GM19240 (cell line): Measurements from ENCODE around the gene BCAS4.
"Not testable (repeated sequence)": the region's sequence is repeated elsewhere in the genome, so short reads cannot be mapped to it uniquely, and the experiment has no call there.

Experiments
- DNase-seq: peaks from one replicate; pipeline ENCODE4 v3.0.0; 2011; ENCODE audit warnings: low spot score; ENCODE audit not compliant: insufficient read length

BCAS4 gene

GRCh38 chr20:50874758-50875665 lies 80.2 kb downstream of the BCAS4 start:
- DNase-seq = no peak

DNA sequence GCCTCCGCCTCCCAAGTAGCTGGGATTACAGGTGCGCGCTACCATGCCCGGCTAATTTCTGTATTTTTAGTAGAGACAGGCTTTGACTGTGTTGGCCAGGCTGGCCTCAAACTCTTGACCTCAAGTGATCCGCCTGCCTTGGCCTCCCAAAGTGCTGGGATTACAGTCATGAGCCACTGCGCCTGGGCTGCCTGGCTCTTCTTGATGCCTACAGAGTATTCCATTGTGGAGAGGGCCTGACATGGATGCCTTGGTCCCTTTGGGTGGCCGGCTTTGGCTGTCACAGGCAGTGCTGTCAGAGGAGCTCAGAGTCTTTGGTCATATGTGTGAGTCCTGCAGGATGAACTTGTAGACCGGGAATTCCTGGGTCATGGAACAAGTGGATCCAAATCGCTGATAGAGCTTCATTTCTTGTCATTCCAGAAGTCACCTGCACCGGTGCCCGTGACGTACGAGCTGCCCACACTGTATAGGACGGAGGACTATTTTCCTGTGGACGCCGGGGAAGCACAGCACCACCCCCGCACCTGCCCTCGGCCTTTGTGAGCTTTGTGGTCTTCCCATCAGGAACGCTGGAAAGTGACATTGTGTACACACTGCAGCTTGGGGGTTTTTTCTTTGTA lies 81.3 kb downstream of the BCAS4 start:
- no peak for DNase-seq

DNA sequence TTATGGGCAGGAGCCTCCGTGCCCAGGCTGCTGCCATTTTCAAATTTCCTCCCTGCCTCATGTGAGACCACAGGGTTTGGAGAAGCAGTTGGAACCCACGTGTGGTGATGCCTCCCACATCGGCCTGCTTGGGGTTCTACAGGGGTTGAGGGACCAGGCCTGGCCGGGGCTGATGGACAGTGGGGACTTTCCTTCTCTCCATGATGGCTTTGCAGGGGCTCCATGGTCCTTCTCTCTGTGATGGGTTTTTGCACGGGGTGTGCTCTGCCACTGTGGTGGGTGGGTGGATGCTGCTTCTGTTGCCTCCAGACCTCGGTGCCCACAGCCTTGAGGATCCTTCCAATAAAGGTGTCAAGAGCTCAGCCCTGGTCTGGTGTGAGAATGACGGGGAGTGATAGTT lies 82.0 kb downstream of the BCAS4 start:
- no peak for DNase-seq

GRCh38 chr20:50877232-50877743 lies 82.4 kb downstream of the BCAS4 start:
- DNase-seq = no peak

DNA sequence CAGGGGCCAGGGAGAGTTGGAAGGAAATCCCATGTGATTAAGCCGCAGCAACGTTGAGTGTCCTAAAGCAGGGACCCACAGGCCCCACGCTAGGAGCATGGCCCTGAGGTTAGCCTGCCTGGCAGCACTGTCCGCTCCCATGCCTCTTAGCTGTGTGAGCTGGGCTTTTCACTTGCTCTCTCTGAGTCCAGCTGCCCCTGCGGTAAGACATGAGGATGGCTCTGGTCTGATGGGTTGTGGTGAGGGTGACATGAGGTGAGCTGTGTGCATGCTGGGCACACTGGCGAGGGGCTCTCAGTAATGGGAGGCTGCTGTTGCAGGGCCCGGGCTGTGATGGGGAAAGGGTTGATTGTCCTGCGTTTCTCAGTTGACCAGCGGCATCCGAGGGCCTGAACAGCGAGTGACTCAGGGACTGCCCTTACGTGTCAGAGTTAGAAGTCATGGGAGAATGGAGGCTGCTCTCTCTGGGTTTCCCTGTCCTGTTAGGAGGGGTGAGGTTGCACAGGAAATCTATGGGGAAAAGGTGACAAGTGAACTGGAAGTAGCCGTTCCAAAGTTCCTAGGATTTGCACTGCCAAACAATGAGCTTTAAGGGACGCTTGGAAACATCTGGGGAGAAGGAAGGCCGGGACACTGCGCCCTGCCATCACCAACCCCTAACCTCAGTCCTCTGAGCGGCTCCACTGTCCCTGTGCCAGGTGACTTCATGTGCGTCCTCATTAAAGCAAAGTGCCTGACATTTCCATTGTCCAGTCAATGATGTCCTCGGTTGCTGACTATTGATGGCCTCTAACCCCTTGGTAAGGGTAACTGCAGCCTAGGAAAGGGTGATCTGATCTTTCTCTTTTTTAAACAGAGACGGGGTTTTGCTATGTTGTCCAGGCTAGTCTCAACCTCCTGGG lies 85.0 kb downstream of the BCAS4 start:
- DNase-seq = no peak

- not testable (repeated sequence) for DNase-seq
Measured at GRCh38 chr20:50881759-50882424, 87.0 kb downstream of the BCAS4 start.

DNA sequence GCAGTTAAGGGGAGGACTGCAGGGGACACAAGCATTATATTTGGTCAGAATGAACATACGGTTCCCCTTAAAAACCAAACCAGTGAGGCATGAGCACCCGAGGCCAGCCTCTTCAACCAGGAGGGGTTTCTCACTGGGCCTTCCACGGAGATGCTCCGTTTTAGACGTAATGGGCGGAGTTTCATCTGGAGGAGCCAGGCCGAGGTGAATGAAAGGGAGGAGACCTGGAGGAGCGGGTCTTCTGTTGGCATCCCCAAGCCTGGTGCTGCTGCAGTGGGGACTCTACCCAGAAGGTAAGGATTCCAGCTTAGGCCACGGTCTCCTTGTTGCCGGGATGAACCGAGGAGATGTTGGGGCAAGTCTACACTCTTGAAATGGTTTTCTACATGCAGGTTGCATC lies 89.0 kb downstream of the BCAS4 start:
- DNase-seq = no peak

DNA sequence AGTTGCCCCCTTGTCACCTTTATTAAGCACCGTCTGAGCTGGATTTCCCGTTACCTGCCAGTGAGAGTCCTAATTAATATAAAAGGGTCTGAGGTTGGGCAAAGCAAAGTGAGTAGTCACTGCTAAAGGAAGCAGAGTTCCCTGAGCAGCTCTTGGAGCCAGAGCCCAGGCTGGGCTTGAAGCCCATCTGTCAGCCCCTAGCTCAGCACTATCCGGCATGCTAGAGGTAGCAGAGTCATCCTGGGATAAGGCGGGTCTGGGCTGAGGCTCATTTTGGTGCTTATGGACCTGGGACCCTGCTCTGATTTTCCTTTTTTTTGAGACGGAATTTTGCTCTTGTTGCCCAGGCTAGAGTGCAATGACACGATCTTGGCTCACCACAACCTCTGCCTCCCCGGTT lies 90.2 kb downstream of the BCAS4 start:
- no peak for DNase-seq

DNA sequence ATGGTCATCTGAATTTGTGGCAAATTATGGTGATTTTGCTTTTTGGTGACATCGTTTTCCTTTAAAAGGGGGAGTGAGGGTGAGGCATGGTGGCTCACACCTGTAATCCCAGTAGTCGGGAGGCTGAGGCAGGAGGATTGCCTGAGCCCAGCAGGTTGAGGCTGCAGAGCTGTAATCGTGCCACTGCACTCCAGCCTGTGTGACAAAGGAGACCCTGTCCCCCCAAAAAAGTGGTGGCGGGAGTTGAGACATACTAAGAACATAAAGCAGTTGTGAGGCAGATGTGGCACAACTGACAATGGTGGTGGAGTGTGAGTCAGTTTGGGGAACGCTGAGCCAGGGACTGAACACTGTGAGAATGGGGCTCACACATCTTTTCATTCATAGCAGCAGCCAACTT lies 90.9 kb downstream of the BCAS4 start:
- DNase-seq = no peak

DNA sequence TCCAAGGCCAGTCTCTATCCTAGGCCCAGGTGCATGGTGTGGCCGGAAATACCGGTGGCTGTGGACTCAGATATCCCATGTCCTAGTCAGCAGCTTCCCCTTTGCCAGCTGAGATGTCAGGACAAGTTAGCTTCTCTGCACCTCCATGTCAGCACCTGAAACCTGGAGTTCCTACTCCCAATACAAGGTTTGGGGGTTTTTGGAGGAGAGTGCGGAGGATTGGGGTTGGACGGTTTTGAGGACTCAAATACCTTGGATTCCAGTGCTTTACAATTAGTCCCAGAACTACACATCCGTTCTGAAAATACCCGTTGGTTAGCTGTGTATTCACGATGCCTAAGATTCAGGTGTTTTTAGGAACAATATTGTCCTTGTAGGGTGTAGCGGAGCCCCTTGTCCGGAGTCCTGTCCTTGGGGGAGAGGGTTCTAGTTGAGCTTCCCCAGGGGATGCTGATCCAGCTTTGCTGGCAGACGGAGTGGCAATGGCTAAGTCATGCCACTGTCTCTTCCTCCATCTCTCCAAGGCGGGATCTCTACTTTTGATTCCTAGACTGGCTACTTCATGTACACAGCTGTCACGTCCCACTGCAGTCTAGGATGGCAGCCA lies 91.4 kb downstream of the BCAS4 start:
- no peak for DNase-seq

- DNase-seq = no peak
Measured at GRCh38 chr20:50887576-50887975, 92.7 kb downstream of the BCAS4 start.

DNA sequence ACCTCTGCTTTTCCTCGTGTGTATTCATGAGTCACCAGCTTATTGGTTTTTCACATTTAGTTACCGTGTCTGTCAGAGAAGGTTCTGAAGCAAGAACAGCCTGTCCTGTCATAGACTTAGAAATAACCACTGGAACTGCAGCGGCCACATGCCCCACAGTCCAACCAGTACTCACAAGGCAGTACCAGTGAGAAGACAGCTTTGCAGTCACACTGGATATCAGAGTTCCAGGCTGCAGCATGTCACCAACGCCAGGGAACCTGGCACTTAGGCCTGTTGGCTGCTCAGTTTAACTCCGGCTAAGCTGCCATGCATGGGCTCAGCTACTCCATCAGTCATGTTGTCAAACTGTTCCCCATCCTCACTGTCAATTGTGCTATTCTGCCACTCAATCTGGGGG lies 96.3 kb downstream of the BCAS4 start:
- DNase-seq = no peak

DNA sequence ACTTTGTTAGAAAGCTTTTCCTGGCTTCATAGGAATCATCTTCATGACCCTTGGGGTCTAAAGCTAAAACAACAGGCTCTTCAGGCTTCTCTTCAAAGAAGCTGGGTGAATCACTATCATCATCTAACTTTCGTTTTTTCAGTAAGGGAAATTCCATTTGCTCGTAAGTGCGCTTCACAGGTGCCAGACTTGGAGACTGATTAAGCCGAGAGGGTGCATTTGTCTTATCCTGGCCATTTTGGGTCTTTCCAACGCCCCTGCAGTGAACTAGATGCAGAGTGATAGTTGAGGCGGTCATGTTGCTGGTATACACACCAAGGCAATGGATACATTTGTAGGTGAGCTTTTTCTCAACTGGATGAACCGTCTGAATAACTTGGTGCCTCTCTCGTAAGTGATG lies 97.5 kb downstream of the BCAS4 start:
- DNase-seq = no peak

GRCh38 chr20:50893620-50894019 lies 98.8 kb downstream of the BCAS4 start:
- no peak for DNase-seq

GRCh38 chr20:50895111-50895830 lies 100.4 kb downstream of the BCAS4 start:
- no peak for DNase-seq

GRCh38 chr20:50898475-50898874 lies 103.6 kb downstream of the BCAS4 start:
- DNase-seq = no peak

- DNase-seq = no peak
Measured at GRCh38 chr20:50900261-50900660, 105.4 kb downstream of the BCAS4 start.

DNA sequence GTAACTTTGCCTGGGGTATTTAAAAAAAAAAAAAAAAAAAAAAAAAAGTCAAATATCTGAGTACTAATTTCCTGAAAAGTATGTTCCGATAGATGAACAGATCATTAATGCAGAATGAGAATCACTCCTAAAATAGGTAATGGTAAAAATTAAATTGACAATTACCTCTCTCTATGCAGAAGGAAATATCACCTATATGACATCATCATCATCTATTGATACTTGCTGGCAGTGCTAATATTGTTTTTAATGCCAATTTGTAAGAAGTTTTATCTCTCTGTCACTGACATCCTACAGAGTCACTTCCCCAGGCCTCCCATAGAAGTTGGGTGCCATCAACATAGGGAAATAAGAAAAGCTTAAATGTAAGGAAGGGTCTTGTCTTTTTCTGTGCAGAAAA lies 106.4 kb downstream of the BCAS4 start:
- DNase-seq = no peak

DNA sequence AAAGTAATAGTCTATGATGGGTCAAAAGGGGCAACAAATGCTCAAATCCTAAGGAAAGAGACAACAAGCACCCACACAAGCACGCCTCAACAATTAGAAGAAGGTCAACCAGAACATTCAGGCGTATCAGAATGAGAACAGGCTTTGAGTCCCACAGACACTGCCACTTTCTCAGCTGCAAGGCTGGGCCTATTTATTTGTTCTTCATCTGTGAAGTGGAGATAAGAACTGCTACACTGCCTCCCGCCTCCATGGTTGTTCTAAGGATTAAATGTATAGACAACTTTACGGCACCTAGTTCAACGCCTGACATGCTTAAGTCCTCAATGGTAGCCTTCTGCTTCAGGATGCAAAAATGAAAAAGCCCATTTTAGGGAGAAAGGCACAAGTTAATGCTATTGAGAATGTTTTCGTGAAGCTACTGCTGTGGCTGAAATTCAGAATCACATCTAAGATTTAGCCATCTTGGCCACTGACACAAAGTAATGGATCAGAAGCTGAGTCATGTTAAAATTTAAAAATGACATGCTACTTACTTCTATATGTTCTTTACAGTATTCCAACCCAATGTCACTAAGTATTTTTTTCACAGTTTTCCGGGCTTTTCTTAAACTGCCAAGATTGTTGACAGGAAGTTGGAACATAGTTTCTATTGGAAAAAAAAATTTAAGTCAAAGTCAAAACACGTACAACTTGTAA lies 108.6 kb downstream of the BCAS4 start:
- DNase-seq = no peak
